GM19025 (cell line): ENCODE results near the gene OPA1.
"Not testable (repeated sequence)": the region's sequence is repeated elsewhere in the genome, so short reads cannot be mapped to it uniquely, and the experiment has no call there.

Experiments
- ATAC-seq: cut with Tn5 transposase; IDR thresholded peaks from one replicate; pipeline ENCODE4 v1.9.1; 2021; ENCODE audit warnings: mild to moderate bottlenecking, low read depth, moderate library complexity; ENCODE audit not compliant: unreplicated experiment

Gene OPA1

GRCh38 chr3:193589616-193590015 is 3.4 kb upstream of the OPA1 start:
- ATAC-seq = no peak

- no peak for ATAC-seq
Observed at GRCh38 chr3:193590088-193590856, 2.7 kb upstream of the OPA1 start.

- ATAC-seq = no peak
Observed at GRCh38 chr3:193593668-193594030, 641 bp downstream of the OPA1 start.

GRCh38 chr3:193594946-193595689 is 2.1 kb downstream of the OPA1 start:
- ATAC-seq = no peak

- ATAC-seq = no peak
Observed at GRCh38 chr3:193595939-193596487, 3.0 kb downstream of the OPA1 start.

- ATAC-seq = no peak
Observed at GRCh38 chr3:193598202-193598601, 5.2 kb downstream of the OPA1 start.

- ATAC-seq = no peak
Observed at GRCh38 chr3:193599393-193599792, 6.4 kb downstream of the OPA1 start.

- no peak for ATAC-seq
Observed at GRCh38 chr3:193605876-193606275, 12.9 kb downstream of the OPA1 start.

GRCh38 chr3:193606892-193607291 is 13.9 kb downstream of the OPA1 start:
- ATAC-seq = not testable (repeated sequence)

- not testable (repeated sequence) for ATAC-seq
Observed at GRCh38 chr3:193610516-193610915, 17.5 kb downstream of the OPA1 start.

- no peak for ATAC-seq
Observed at GRCh38 chr3:193614430-193614829, 21.4 kb downstream of the OPA1 start.

- no peak for ATAC-seq
Observed at GRCh38 chr3:193617628-193618027, 24.6 kb downstream of the OPA1 start.

GRCh38 chr3:193620057-193620456 is 27.0 kb downstream of the OPA1 start:
- no peak for ATAC-seq

GRCh38 chr3:193620650-193621049 is 27.6 kb downstream of the OPA1 start:
- peak; percentile 73 for ATAC-seq

GRCh38 chr3:193621127-193621526 is 28.1 kb downstream of the OPA1 start:
- peak; percentile 18 for ATAC-seq

- no peak for ATAC-seq
Observed at GRCh38 chr3:193630005-193630404, 37.0 kb downstream of the OPA1 start.

- no peak for ATAC-seq
Observed at GRCh38 chr3:193637831-193638230, 44.8 kb downstream of the OPA1 start.

GRCh38 chr3:193638833-193639232 is 45.8 kb downstream of the OPA1 start:
- ATAC-seq = no peak

- ATAC-seq = no peak
Observed at GRCh38 chr3:193640165-193640715, 47.2 kb downstream of the OPA1 start.

GRCh38 chr3:193640728-193641439 is 47.9 kb downstream of the OPA1 start:
- ATAC-seq = no peak

- no peak for ATAC-seq
Observed at GRCh38 chr3:193641440-193641775, 48.4 kb downstream of the OPA1 start.
